Panc1 (cell line): ENCODE data around the gene EIPR1. TPM values are rescaled to one million over a fixed set of nuclear protein-coding genes. Genes with fewer than 3 reads are reported as not detected.

Experiments
- ATAC-seq: fragments of 200-7000 bp; cut with Tn5 transposase; 2 replicates; pipeline ENCODE4 v1.9.1; 2020; ENCODE audit warnings: mild to moderate bottlenecking, moderate library complexity
- BruUV-seq: library from RNA; stranded (reverse); fragments of 400-500 nt; replicated peaks from 2 replicates; lab custom pipeline; 2021; lab: Mats Ljungman, UMichigan
- CTCF ChIA-PET: fragments of 300-600 bp; sonication (Branson Sonifier 250); formaldehyde crosslinking; loops from one replicate; lab custom pipeline; 2022; ENCODE audit warnings: antibody characterized with exemption; lab: Charles Lee
- POLR2A ChIA-PET: fragments of 300-600 bp; sonication (Branson Sonifier 250); formaldehyde crosslinking; loops from one replicate; lab custom pipeline; 2022; ENCODE audit warnings: antibody characterized with exemption; lab: Charles Lee
- DNase-seq: peaks from one replicate; pipeline ENCODE4 v3.0.0-alpha.2; 2010; ENCODE audit warnings: low read depth, low spot score
- H3K27ac ChIP-seq: 2 replicates; pipeline ENCODE4 v1.5.1; 2011; ENCODE audit warnings: mild to moderate bottlenecking, low read length, inconsistent platforms
- H3K27me3 ChIP-seq: fragments of 200-500 bp; sonication (Bioruptor generic); 2 replicates; pipeline ENCODE4 v1.6.0; 2014; ENCODE audit warnings: low read length, inconsistent platforms; ENCODE audit not compliant: control insufficient read depth, insufficient read depth
- H3K36me3 ChIP-seq: fragments of 200-500 bp; sonication (Bioruptor generic); 2 replicates; pipeline ENCODE4 v1.5.1; 2014; ENCODE audit warnings: inconsistent platforms, mild to moderate bottlenecking, low read length, moderate library complexity; ENCODE audit not compliant: control insufficient read depth, insufficient read depth
- H3K4me1 ChIP-seq: 2 replicates; pipeline ENCODE4 v1.5.1; 2011; ENCODE audit warnings: inconsistent platforms, mild to moderate bottlenecking, low read length, moderate library complexity; ENCODE audit not compliant: control insufficient read depth, insufficient read depth
- H3K4me3 ChIP-seq, 2 experiments: 2 replicates each; pipeline ENCODE4 v1.5.1; 2011 to 2012; ENCODE audit warnings: low read depth in 2 of 2, low read length in 2 of 2, mild to moderate bottlenecking in 2 of 2, inconsistent platforms in 1 of 2, moderate library complexity in 1 of 2
- H3K9me3 ChIP-seq: fragments of 200-500 bp; sonication (Bioruptor generic); 2 replicates; pipeline ENCODE4 v1.5.1; 2014; ENCODE audit warnings: low read depth, mild to moderate bottlenecking, inconsistent platforms, low read length, moderate library complexity; ENCODE audit not compliant: control insufficient read depth, insufficient read depth
- POLR2AphosphoS5 ChIP-seq: IDR thresholded peaks from 2 replicates; pipeline ENCODE4 v1.6.1; 2012; ENCODE audit warnings: mild to moderate bottlenecking, low read depth, low read length, moderate library complexity
- SIN3A ChIP-seq: IDR thresholded peaks from 2 replicates; pipeline ENCODE4 v1.6.1; 2012; ENCODE audit warnings: low read depth, mild to moderate bottlenecking, low read length, moderate library complexity, borderline replicate concordance; ENCODE audit not compliant: insufficient read depth
- TCF7L2 ChIP-seq: IDR thresholded peaks from 2 replicates; pipeline ENCODE4 v1.6.1; 2011; ENCODE audit warnings: mild to moderate bottlenecking, low read depth, low read length, inconsistent platforms
- in situ Hi-C: cut with HindIII; loops from 2 replicates; pipeline ENCODE4 v1.10.0; 2016; ENCODE audit warnings: low sequenced_read_pairs, low pct_unique_long_range_greater_than_20kb
- intact Hi-C: fragments of 100-400 bp; cut with micrococcal nuclease; formaldehyde crosslinking; loops from one replicate; pipeline ENCODE4 v1.10.0; 2022; ENCODE audit not compliant: unreplicated experiment
- total RNA-seq: library from RNA; stranded (reverse); gene quantifications from one replicate; pipeline ENCODE4 v1.2.1, GENCODE V29; 2021; ENCODE audit not compliant: unreplicated experiment
- TF ChIP-seq, protein P1 (sequence below): fragments of 450-650 bp; IDR thresholded peaks from 2 replicates; pipeline ENCODE4 v1.5.1; 2017; ENCODE audit warnings: mild to moderate bottlenecking
- TF ChIP-seq, protein P2 (sequence below), 2 experiments: IDR thresholded peaks; 2 replicates each; pipeline ENCODE4 v1.6.1; 2011 to 2012; ENCODE audit warnings: low read depth in 2 of 2, control low read depth in 1 of 2, low read length in 1 of 2, mild to moderate bottlenecking in 1 of 2, moderate library complexity in 1 of 2; ENCODE audit not compliant: insufficient read depth in 1 of 2

The EIPR1 gene
- total RNA-seq, 1 experiment from 2014 or later = 26.7 TPM

DNA sequence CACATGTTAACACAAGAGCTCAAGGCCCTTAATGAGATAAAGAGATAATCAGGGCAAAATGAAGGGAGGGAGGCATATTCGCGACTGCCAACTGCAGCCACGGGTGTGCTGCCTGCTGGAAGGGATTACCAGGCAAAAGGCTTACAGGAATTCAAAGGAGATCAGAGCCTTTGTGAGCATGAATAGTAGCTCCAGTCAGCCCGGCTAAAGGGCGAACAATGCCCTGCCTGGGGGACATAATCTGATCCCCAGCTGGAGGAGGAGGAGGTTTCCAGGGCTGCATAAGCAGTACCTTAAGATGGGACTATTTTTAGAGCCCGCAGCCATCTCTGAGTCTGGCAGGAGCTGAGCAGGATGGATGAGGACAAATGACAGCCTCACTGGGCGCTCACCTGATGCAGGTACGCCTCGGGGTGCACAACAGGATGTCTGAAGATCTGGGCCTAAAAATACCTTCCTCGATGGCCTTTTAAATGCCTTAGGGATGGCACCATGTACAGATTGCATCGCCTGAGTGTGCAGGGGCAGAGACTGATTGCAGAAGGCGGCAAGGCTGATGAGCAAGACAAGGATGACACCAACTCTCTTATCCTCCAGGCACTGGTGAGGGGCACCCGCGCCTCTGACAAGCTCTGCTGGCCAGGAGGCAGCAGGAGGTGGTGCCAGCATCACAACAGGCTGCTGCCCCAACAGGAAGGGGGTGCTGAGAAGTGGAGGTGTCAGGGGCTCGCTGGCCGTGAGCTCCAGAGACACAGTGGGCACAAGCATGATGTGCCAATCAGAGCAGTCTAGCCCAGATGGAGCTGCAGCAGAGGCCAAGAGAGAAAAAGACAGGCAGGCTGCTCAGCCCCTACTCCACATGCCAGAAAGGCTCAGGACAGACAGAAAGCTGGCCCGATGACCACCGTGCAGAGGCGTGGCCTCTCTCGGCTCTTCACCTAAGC lies 111.4 kb downstream of the EIPR1 start:
- CTCF ChIA-PET = no interaction called here

DNA sequence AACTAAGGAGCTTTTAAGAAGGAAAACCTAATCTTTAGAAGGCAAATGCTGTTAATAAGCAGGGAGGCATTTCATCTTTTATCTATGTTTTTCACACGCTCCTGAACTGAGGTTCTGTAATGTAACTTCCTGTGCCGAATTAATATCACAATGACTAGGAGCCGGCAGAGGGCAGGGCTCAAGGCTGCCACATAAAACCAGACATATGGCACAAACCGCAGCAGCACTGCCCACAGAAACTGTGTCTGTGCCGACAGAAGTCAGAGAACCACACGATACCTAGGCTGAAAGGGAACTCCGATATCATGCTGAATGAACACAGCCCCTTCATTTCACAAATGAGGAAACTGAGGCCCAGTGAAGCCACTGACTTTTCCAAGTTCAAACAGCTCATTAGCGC lies 112.1 kb downstream of the EIPR1 start:
- DNase-seq = no peak
- CTCF ChIA-PET = no interaction called here
- TF ChIP-seq, protein P1, sequence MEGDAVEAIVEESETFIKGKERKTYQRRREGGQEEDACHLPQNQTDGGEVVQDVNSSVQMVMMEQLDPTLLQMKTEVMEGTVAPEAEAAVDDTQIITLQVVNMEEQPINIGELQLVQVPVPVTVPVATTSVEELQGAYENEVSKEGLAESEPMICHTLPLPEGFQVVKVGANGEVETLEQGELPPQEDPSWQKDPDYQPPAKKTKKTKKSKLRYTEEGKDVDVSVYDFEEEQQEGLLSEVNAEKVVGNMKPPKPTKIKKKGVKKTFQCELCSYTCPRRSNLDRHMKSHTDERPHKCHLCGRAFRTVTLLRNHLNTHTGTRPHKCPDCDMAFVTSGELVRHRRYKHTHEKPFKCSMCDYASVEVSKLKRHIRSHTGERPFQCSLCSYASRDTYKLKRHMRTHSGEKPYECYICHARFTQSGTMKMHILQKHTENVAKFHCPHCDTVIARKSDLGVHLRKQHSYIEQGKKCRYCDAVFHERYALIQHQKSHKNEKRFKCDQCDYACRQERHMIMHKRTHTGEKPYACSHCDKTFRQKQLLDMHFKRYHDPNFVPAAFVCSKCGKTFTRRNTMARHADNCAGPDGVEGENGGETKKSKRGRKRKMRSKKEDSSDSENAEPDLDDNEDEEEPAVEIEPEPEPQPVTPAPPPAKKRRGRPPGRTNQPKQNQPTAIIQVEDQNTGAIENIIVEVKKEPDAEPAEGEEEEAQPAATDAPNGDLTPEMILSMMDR = no peak
- no peak for TF ChIP-seq TCF7L2
- no peak for TF ChIP-seq SIN3A
- TF ChIP-seq, protein P2, sequence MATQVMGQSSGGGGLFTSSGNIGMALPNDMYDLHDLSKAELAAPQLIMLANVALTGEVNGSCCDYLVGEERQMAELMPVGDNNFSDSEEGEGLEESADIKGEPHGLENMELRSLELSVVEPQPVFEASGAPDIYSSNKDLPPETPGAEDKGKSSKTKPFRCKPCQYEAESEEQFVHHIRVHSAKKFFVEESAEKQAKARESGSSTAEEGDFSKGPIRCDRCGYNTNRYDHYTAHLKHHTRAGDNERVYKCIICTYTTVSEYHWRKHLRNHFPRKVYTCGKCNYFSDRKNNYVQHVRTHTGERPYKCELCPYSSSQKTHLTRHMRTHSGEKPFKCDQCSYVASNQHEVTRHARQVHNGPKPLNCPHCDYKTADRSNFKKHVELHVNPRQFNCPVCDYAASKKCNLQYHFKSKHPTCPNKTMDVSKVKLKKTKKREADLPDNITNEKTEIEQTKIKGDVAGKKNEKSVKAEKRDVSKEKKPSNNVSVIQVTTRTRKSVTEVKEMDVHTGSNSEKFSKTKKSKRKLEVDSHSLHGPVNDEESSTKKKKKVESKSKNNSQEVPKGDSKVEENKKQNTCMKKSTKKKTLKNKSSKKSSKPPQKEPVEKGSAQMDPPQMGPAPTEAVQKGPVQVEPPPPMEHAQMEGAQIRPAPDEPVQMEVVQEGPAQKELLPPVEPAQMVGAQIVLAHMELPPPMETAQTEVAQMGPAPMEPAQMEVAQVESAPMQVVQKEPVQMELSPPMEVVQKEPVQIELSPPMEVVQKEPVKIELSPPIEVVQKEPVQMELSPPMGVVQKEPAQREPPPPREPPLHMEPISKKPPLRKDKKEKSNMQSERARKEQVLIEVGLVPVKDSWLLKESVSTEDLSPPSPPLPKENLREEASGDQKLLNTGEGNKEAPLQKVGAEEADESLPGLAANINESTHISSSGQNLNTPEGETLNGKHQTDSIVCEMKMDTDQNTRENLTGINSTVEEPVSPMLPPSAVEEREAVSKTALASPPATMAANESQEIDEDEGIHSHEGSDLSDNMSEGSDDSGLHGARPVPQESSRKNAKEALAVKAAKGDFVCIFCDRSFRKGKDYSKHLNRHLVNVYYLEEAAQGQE (IDR thresholded peaks at IDR 0.05; ENCODE audit: insufficient read depth in 1 of 2, low read depth in 2 of 2, low read length in 1 of 2) = no peak
- TF ChIP-seq POLR2AphosphoS5 = no peak

More for the DNA sequence above, 111.4 kb downstream of the EIPR1 start:
- intact Hi-C loops = no loop called here
- no peaks in the 10 kb centered on the region for H3K36me3 ChIP-seq
- TF ChIP-seq, protein P2 (IDR thresholded peaks at IDR 0.05; ENCODE audit: insufficient read depth in 1 of 2, low read depth in 2 of 2, low read length in 1 of 2) = no peak
- TF ChIP-seq SIN3A (no peak), TCF7L2 (no peak), POLR2AphosphoS5 (no peak)
- TF ChIP-seq, protein P1 = no peak
- H3K9me3 ChIP-seq = no peaks in the 10 kb centered on the region
- BruUV-seq = no TSS peak
- no peaks in the 10 kb centered on the region for H3K27me3 ChIP-seq
- no peak for DNase-seq
- H3K4me1 ChIP-seq = no peaks in the 10 kb centered on the region
- POLR2A ChIA-PET = no interaction called here
- in situ Hi-C loops = no loop called here
- H3K4me3 ChIP-seq = no peak overlapping the region
- ATAC-seq = no peak
- no peak overlapping the region for H3K27ac ChIP-seq

More for the DNA sequence above, 112.1 kb downstream of the EIPR1 start:
- no peaks in the 10 kb centered on the region for H3K27me3 ChIP-seq
- ATAC-seq = no peak
- H3K4me1 ChIP-seq = no peaks in the 10 kb centered on the region
- in situ Hi-C loops (no loop called here), intact Hi-C loops (no loop called here)
- H3K27ac ChIP-seq = no peak overlapping the region
- H3K36me3 ChIP-seq = no peaks in the 10 kb centered on the region
- POLR2A ChIA-PET = no interaction called here
- BruUV-seq = no TSS peak
- H3K9me3 ChIP-seq = no peaks in the 10 kb centered on the region
- no peak overlapping the region for H3K4me3 ChIP-seq
